ENCODE measurements around the gene NCAM2. TPM values are rescaled to one million over a fixed set of nuclear protein-coding genes. Genes with fewer than 3 reads are reported as not detected.

Gene NCAM2
- total RNA-seq, 1 experiment from 2014 or later: not detected

- Mint-ChIP-seq H3K4me3 (ENCODE audit: unreplicated experiment) (no peak overlapping the region), H3K27me3 (ENCODE audit: insufficient read depth, unreplicated experiment) (no peaks in the 10 kb centered on the region), H3K36me3 (ENCODE audit: insufficient read depth, unreplicated experiment) (no peaks in the 10 kb centered on the region), H3K27ac (ENCODE audit: low read depth, unreplicated experiment) (no peak overlapping the region), H3K4me1 (ENCODE audit: insufficient read depth, unreplicated experiment) (peaks cover 6% of the 10 kb centered on the region), H3K9me3 (ENCODE audit: unreplicated experiment) (peaks cover 8% of the 10 kb centered on the region)
- intact Hi-C loops (cut with micrococcal nuclease): no loop called here
- TF ChIP-seq CTCF (IDR thresholded peaks at IDR 0.05; ENCODE audit: unreplicated experiment): no peak
- no peak for DNase-seq (ENCODE audit: unreplicated experiment)
- POLR2A ChIA-PET: interaction anchor here (0.5 kb wide), 1 partner anchor 800 kb away, joined by 4 read pairs; no protein-coding TSS in a partner anchor
- CTCF ChIA-PET: no interaction called here
- BruUV-seq (replicated peaks): no TSS peak
These were observed 77.8 kb downstream of the NCAM2 start for GRCh38 chr21:21076051-21076450.

GRCh38 chr21:21076491-21076890, 78.3 kb downstream of the NCAM2 start:
- no peak for DNase-seq (ENCODE audit: unreplicated experiment)
- no peaks in the 10 kb centered on the region for H3K27me3 Mint-ChIP-seq (ENCODE audit: insufficient read depth, unreplicated experiment)
- H3K9me3 Mint-ChIP-seq (ENCODE audit: unreplicated experiment): peaks cover 7% of the 10 kb centered on the region
- TF ChIP-seq CTCF (IDR thresholded peaks at IDR 0.05; ENCODE audit: unreplicated experiment): no peak
- peaks cover 6% of the 10 kb centered on the region for H3K4me1 Mint-ChIP-seq (ENCODE audit: insufficient read depth, unreplicated experiment)
- no TSS peak for BruUV-seq (replicated peaks)
- H3K27ac Mint-ChIP-seq (ENCODE audit: low read depth, unreplicated experiment): no peak overlapping the region
- H3K4me3 Mint-ChIP-seq (ENCODE audit: unreplicated experiment): no peak overlapping the region
- intact Hi-C loops (cut with micrococcal nuclease): no loop called here
- H3K36me3 Mint-ChIP-seq (ENCODE audit: insufficient read depth, unreplicated experiment): no peaks in the 10 kb centered on the region
- ChIA-PET CTCF (no interaction called here), POLR2A (no interaction called here)

- Mint-ChIP-seq H3K4me3 (ENCODE audit: unreplicated experiment) (no peak overlapping the region), H3K9me3 (ENCODE audit: unreplicated experiment) (peaks cover 7% of the 10 kb centered on the region), H3K36me3 (ENCODE audit: insufficient read depth, unreplicated experiment) (no peaks in the 10 kb centered on the region), H3K27ac (ENCODE audit: low read depth, unreplicated experiment) (no peak overlapping the region), H3K27me3 (ENCODE audit: insufficient read depth, unreplicated experiment) (no peaks in the 10 kb centered on the region), H3K4me1 (ENCODE audit: insufficient read depth, unreplicated experiment) (peaks cover 6% of the 10 kb centered on the region)
- no TSS peak for BruUV-seq (replicated peaks)
- ChIA-PET CTCF (no interaction called here), POLR2A (no interaction called here)
- no peak for TF ChIP-seq CTCF (IDR thresholded peaks at IDR 0.05; ENCODE audit: unreplicated experiment)
- intact Hi-C loops (cut with micrococcal nuclease): no loop called here
- DNase-seq (ENCODE audit: unreplicated experiment): no peak
These were observed 81.4 kb downstream of the NCAM2 start for GRCh38 chr21:21079646-21080045.

GRCh38 chr21:21084179-21084578, 86.0 kb downstream of the NCAM2 start:
- DNase-seq (ENCODE audit: unreplicated experiment): no peak
- intact Hi-C loops (cut with micrococcal nuclease): no loop called here
- Mint-ChIP-seq H3K9me3 (ENCODE audit: unreplicated experiment) (peaks cover 11% of the 10 kb centered on the region), H3K36me3 (ENCODE audit: insufficient read depth, unreplicated experiment) (no peaks in the 10 kb centered on the region), H3K27ac (ENCODE audit: low read depth, unreplicated experiment) (no peak overlapping the region), H3K4me3 (ENCODE audit: unreplicated experiment) (no peak overlapping the region), H3K27me3 (ENCODE audit: insufficient read depth, unreplicated experiment) (no peaks in the 10 kb centered on the region), H3K4me1 (ENCODE audit: insufficient read depth, unreplicated experiment) (peaks cover 17% of the 10 kb centered on the region)
- no peak for TF ChIP-seq CTCF (IDR thresholded peaks at IDR 0.05; ENCODE audit: unreplicated experiment)
- ChIA-PET CTCF (no interaction called here), POLR2A (no interaction called here)
- no TSS peak for BruUV-seq (replicated peaks)
